Epithelial cell of prostate (primary cell): ENCODE measurements around the gene GSTK1.
"Not testable (repeated sequence)": the region's sequence is repeated elsewhere in the genome, so short reads cannot be mapped to it uniquely, and the experiment has no call there.

Experiments
- DNase-seq: peaks from one replicate; pipeline ENCODE4 v3.0.0-alpha.2; 2011; ENCODE audit warnings: low read depth, low spot score
- H3K27ac ChIP-seq: fragments of 450-650 bp; 2 replicates; pipeline ENCODE4 v1.5.1; 2017; ENCODE audit warnings: mild to moderate bottlenecking

GSTK1 gene

DNA sequence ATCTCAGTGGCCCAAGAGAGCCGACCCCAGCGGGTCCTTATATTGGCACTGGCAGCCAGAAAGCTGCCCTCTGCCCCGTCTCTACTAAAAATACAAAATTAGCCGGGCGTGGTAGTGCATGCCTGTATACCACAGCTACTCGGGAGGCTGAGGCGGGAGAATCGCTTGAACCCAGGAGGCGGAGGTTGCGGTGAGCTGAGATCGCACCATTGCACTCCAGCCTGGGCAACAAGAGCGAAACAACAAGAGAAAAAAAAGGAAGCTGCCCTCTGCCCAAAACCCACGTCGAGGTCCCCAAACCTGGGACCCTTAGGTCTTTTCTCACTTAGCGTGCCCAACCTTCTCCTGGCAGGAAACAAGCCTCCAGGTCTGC, 941 bp downstream of the GSTK1 start:
- DNase-seq, H3K27ac ChIP-seq: not testable (repeated sequence)

DNA sequence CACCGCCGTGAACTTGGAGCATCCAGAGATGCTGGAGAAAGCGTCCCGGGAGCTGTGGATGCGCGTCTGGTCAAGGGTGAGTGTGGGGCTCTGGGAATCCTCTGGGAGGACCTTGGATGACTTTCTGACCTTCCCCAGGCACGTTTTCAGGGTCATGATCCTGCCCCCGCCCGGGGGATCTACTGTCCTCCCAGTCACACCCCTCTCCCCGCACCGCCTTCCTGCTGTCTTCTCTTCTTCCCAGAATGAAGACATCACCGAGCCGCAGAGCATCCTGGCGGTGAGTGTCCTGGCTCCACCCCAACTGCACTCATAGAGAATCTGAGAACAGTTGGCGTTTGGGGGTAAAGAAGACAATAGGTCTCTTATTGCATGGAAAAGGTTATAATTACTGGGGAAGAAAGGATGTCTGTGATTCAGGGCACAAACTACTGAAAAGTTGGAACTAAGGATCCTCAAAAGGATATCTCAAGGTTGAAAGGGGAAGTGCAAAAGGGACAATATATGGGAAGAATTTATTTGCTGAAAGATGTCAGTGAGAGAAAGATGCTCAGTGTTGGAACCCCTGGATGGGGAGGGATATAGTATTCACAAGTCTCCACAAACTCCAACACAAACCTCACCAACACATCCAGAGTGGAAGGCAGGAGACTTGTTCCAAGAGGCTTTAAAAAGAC, 1.9 kb downstream of the GSTK1 start:
- no peak overlapping the region for H3K27ac ChIP-seq
- DNase-seq = no peak

DNA sequence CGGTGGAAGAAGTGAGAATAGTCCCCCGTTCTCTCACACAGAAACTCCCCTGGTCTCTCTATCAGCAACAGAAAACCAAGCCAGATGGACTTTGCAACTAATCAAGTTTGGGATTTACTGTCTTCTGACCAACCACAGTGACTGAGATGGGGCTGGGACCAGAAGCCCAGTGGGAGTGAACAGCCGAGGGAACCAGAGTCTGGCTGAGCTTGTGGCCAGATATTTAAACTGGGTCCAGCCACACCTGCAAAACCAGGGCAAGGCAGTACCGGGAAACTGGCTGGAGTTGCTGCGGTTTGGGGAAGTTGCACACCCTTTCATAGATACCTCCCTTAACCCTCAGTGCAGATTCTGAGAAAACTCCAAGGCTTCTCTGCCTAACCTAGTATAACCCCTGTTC, 6.0 kb downstream of the GSTK1 start:
- no peak overlapping the region for H3K27ac ChIP-seq
- no peak for DNase-seq

DNA sequence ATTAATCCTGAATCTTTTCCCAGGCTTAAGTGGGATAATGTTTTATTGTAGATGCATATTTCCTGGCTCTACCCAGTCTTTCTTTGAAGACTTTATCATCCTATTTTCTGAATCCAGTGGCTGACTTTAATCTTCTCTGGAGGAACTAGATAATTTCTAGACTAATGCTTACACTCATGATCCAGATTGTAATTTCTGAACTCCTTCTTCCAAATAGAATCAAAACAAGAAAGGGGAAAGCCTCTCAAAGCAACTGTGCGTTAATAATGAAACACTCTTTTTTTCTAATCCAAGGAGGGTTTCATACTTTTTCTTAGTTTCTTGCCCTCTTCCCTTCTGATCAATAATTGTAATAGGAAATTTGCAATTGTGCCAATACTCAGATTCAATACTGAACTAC, 8.0 kb downstream of the GSTK1 start:
- H3K27ac ChIP-seq = no peak overlapping the region
- no peak for DNase-seq

DNA sequence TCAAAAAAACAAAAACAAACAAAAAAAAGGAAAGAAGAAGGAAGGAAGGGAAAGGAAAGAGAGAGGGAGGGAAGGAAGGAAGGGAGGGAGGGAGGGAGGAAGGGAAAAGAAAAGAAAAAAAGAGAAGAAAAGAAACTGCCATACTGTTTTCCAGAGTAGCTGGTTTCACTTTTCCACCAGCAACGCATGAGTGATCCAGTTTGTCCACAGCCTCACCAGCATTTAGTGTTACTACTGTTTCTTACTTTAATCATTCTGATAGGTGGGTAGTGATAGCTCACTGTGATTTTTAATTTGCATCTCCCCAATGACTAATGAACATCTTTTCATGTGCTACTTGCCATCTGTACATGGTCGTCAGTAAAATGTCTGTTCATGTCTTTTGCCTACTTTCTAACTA, 9.6 kb downstream of the GSTK1 start:
- DNase-seq = no peak

GRCh38 chr7:143279186-143280098, 16.2 kb downstream of the GSTK1 start:
- no peak for DNase-seq
- peak overlapping the region; percentile 18 for H3K27ac ChIP-seq

More for the DNA sequence above, 9.6 kb downstream of the GSTK1 start:
- no peak overlapping the region for H3K27ac ChIP-seq

GRCh38 chr7:143280160-143280559, 16.9 kb downstream of the GSTK1 start:
- H3K27ac ChIP-seq = no peak overlapping the region

GRCh38 chr7:143280566-143280965, 17.3 kb downstream of the GSTK1 start:
- DNase-seq = no peak
- H3K27ac ChIP-seq = no peak overlapping the region

More at GRCh38 chr7:143280160-143280559, 16.9 kb downstream of the GSTK1 start:
- DNase-seq = no peak

GRCh38 chr7:143281529-143281928, 18.3 kb downstream of the GSTK1 start:
- no peak overlapping the region for H3K27ac ChIP-seq

DNA sequence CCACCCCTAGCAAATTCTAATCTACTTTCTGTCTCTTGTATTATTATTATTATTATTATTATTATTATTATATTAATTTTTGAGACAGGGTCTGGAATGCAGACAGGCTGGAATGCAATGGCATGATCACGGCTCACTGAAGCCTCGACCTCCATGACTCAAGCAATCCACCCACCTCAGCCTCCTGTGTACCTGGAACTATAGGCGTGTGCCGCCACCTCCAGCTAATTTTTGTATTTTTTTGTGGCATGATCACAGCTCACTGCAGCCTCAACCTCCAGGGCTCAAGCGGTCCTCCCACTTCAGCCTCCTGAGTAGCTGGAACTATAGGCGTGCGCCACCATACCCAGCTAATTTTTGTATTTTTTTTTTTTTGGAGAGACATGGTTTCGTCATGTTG, 18.9 kb downstream of the GSTK1 start:
- DNase-seq = no peak

More at GRCh38 chr7:143281529-143281928, 18.3 kb downstream of the GSTK1 start:
- no peak for DNase-seq

GRCh38 chr7:143283381-143283780, 20.1 kb downstream of the GSTK1 start:
- no peak for DNase-seq
- H3K27ac ChIP-seq = no peak overlapping the region

More for the DNA sequence above, 18.9 kb downstream of the GSTK1 start:
- H3K27ac ChIP-seq = no peak overlapping the region

- no peak for DNase-seq
- H3K27ac ChIP-seq = peak within 1 kb of the TSS; percentile 84
Measured at GRCh38 chr7:143284591-143285469, 21.6 kb downstream of the GSTK1 start, which contains the start of gene TMEM139. TSS of gene TMEM139 (plus strand) at chr7:143284958. CDS start at chr7:143285958, 1,000 bp downstream.

- DNase-seq = no peak
- H3K27ac ChIP-seq = peak overlapping the region; percentile 84
Measured at GRCh38 chr7:143285470-143285778, 22.2 kb downstream of the GSTK1 start.

DNA sequence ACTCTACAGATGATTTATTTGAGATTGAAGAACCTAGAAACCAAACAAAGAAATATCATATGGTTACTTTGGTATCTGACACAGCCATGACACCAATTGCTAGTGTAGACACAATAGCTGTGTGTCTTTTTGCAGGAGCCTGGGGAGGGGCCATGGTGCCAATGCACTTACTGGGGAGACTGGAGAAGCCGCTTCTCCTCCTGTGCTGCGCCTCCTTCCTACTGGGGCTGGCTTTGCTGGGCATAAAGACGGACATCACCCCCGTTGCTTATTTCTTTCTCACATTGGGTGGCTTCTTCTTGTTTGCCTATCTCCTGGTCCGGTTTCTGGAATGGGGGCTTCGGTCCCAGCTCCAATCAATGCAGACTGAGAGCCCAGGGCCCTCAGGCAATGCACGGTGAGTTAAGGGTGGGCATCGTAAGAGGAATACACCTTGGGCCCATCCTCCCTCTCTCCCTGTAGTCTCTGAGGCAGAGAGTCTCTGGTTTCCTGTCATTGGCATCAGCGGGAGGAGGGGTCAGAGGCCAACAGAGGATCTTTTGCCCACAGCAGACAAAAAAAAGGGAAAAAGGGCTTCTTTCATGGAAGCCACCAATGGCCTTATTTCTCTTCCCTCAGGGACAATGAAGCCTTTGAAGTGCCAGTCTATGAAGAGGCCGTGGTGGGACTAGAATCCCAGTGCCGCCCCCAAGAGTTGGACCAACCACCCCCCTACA, 22.7 kb downstream of the GSTK1 start:
- DNase-seq = no peak
- H3K27ac ChIP-seq = peak overlapping the region; percentile 84

DNA sequence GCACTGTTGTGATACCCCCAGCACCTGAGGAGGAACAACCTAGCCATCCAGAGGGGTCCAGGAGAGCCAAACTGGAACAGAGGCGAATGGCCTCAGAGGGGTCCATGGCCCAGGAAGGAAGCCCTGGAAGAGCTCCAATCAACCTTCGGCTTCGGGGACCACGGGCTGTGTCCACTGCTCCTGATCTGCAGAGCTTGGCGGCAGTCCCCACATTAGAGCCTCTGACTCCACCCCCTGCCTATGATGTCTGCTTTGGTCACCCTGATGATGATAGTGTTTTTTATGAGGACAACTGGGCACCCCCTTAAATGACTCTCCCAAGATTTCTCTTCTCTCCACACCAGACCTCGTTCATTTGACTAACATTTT, 23.3 kb downstream of the GSTK1 start:
- DNase-seq = no peak

DNA sequence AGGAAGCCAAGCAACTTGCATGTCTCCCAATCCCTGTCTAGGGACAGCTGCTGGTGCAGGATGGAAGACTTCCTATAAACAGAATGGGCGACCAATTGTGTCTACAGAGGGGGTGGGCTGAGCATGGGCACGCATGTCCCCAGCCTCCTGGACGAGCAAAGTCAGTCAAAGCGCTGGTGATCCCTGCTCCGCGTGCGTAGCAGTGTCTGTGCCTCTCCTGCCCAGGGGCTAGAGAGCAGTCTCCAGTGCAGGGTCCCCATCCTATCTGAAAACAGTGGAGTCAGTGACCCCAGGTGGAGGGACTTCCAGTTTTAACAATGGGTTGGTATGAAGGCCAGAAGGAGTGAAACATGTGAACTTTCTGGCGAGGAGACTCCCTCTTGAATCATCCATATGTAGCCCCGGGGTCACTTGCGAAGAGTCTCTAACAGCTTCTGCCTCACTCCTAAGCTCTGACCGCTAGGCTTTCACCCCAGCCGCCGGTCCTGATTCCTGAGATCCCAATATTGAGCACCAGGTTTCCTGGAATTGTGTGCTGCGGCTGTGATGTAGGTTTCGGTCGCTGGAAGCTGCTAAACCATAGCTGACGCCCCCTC, 24.2 kb downstream of the GSTK1 start:
- H3K27ac ChIP-seq = no peak overlapping the region

More for the DNA sequence above, 23.3 kb downstream of the GSTK1 start:
- peak overlapping the region; percentile 84 for H3K27ac ChIP-seq

GRCh38 chr7:143287935-143288826, 24.9 kb downstream of the GSTK1 start, which contains the start of gene CASP2:
TSS of gene CASP2 (plus strand) at chr7:143288351. CDS start at chr7:143288456, 105 bp downstream.
- peak; percentile 70 for DNase-seq
- H3K27ac ChIP-seq = peak within 1 kb of the TSS; percentile 69

More for the DNA sequence above, 24.2 kb downstream of the GSTK1 start:
- DNase-seq = no peak

DNA sequence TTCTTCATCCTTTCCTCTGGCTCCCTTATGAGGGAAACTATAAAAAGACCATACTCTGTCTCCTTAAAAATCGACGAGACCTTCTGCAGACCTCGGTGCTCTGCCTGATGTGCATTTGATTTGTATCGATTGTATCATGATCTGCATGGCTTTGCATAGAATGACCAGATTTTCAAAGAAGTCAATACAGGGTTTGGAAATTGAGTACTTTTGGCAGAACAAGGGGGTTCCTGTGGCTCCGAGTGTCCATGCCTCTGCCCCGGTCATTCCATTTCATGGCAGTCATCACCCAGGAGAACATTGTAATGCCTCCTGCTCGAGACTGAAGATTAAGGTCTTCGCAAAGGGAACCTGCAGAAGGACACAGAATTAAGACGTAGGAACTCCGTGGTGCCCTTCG, 25.6 kb downstream of the GSTK1 start:
- DNase-seq = no peak
- H3K27ac ChIP-seq = peak overlapping the region; percentile 69
